NCI-H2107 treated with DMSO at 0.1 percent for 48 hours (cell line): ENCODE results near the gene CACNA1C.
"Not testable (repeated sequence)": the region's sequence is repeated elsewhere in the genome, so short reads cannot be mapped to it uniquely, and the experiment has no call there.

Source experiments
- DNase-seq: peaks from one replicate; lab custom pipeline; 2025; ENCODE audit not compliant: unreplicated experiment; lab: John Stamatoyannopoulos, UW

Gene CACNA1C

DNA sequence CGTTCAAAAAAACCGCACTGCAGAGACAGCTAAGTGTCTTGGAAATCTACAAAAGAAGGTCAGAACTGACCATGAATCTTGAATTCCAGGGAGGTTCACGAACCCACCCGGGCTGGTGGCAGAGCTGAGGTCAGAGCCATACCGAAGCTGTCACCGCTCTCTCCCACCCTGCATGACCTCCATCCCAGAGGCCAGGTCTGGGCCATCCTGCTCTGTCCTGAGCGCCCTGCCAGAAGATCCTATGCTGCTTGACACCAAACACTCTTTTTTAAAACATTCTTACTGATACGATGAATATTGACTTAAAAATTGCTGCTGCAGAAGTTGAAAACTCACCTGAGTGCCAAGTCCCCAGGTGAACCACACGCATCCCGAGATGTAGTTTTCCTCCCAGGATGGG lies 412.9 kb downstream of the CACNA1C start:
- DNase-seq, result no peak

- DNase-seq, result no peak
Measured at GRCh38 chr12:2466211-2466610, 413.4 kb downstream of the CACNA1C start.

DNA sequence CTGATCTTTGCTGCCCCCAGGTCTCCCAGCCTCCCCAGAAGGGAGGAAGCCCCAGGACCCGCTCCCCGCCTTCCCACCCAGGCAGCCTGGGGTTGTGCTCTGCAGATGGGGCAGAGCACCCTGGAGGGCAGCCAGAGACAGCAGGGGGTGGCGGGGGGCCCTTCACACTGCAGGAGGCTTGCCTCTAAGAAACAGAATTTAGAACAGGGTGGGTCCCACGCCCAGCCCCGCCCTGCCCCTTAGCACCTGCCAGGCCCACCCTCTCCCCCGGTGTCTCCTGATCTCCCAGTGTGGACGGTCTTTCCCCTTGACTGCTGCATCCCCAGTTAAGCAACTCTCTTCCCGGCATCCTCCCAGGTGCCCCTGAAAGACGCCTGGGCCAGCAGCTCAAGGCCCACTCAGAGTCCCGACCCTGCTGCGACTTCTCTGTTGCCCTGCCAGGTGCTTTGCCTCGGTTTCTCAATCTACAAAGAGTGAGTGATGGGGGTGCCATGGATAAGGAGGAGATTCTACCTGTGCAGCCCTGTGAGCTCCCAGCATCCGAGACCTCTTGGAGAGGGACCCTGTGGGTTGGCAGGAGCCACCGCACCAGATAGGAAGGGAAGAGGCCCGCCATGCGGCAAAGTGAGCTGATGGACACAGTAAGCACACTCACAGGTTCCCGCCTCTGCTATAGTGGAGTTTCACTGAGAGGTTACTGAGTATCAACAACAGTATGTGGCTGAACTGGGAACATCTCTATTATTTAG lies 414.8 kb downstream of the CACNA1C start:
- no peak for DNase-seq

- no peak for DNase-seq
Measured at GRCh38 chr12:2475984-2476383, 423.2 kb downstream of the CACNA1C start.

GRCh38 chr12:2477009-2477766 lies 424.4 kb downstream of the CACNA1C start:
- DNase-seq, result no peak

- no peak for DNase-seq
Measured at GRCh38 chr12:2479851-2480535, 427.2 kb downstream of the CACNA1C start.

GRCh38 chr12:2481346-2481745 lies 428.6 kb downstream of the CACNA1C start:
- no peak for DNase-seq

GRCh38 chr12:2481951-2482350 lies 429.2 kb downstream of the CACNA1C start:
- DNase-seq, result no peak

GRCh38 chr12:2482938-2483660 lies 430.3 kb downstream of the CACNA1C start:
- DNase-seq, result no peak

DNA sequence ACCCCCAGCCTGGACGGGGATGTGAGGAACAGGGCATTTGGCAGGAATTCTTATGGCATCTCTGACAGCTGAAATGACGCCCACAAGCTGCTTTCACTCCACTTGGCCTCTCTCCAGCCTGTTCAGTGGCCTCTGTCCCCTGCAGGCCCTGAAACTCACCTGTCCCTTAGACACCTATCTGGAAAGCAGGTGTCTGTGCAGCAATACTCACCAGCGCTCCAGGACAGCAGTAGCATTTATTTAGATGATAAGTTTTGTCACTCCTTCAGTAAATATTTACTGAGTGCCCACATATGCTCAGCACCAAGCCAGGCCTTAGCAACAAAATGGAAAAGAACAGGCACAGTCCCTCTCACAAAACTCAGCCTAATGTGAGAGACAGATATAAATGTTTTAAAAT lies 430.9 kb downstream of the CACNA1C start:
- no peak for DNase-seq

GRCh38 chr12:2484141-2484776 lies 431.5 kb downstream of the CACNA1C start:
- DNase-seq, result no peak

DNA sequence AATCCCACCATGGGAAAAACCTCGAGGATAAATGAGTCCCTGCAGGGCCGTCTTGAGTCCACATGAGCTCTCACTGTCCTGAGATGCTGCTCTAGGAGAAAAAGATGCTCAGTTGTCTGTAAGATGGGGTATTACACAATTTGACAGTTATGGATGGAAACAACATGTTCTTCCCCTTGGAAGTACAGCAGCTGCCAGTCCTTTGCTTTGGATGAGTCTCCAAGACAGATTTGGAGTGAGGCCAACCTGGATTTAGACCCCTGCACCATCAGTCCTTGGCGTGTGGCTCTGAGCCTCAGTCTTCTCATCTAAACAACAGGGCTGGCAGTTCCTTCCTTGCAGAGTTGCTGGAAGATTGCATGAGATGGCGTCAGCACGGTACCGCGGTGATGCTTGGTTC lies 432.9 kb downstream of the CACNA1C start:
- DNase-seq, result no peak

GRCh38 chr12:2486796-2487195 lies 434.0 kb downstream of the CACNA1C start:
- no peak for DNase-seq

DNA sequence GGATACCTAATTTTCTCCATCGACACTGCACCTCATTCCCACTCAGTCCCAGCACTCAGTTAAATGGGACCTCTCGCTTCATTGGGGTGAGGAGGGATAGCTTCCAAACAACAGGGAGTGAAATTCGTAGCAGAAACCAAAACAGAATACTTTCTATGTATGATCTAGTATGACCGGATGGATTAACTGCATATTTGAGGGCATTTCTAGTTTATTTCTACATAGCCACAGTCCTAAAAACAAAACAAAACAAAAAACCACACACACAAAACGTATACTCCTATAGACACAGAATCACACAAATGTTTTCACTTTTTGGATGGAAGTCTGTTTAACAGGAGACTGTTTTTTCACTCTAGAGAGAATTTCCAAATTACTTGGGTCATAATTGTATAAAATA lies 434.5 kb downstream of the CACNA1C start:
- no peak for DNase-seq

GRCh38 chr12:2488131-2488530 lies 435.3 kb downstream of the CACNA1C start:
- no peak for DNase-seq

DNA sequence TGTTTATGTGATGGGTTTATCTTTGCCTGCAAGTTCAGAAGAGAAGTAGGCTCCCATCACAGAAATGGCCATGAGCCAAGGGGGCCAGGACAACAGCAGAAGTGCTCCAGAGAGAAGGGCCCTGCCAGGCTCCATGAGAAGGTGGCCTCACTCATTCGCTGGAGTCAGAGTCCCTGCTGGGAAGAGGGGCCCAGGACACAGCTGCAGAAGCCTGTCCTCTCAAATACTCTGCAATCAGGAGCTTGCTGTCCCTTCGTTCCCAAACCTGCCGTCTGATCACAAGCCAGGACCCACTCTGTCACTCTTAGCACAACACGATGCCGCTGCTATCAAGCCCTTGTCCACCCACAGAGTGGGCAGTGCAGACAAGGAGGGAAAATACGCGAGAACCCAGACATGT lies 435.8 kb downstream of the CACNA1C start:
- no peak for DNase-seq

- DNase-seq, result no peak
Measured at GRCh38 chr12:2489275-2489674, 436.5 kb downstream of the CACNA1C start.

GRCh38 chr12:2490831-2491230 lies 438.0 kb downstream of the CACNA1C start:
- no peak for DNase-seq

DNA sequence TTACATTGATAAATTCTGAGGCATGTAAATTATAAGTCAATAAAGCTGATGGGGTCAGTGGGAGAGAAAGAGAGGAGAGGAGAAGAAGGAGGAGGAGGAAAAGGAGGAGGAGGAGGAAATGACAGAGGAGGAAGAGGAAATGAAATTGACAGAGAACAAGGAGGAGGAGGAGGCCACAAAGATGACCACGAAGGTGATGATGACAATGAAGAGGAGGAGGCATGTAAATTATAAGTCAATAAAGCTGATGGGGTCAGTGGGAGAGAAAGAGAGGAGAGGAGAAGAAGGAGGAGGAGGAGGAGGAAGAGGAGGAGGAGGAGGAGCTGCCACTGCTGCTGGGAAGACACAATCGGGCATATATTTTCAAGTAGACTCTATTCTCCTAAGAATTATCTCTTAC lies 438.6 kb downstream of the CACNA1C start:
- DNase-seq, result not testable (repeated sequence)

DNA sequence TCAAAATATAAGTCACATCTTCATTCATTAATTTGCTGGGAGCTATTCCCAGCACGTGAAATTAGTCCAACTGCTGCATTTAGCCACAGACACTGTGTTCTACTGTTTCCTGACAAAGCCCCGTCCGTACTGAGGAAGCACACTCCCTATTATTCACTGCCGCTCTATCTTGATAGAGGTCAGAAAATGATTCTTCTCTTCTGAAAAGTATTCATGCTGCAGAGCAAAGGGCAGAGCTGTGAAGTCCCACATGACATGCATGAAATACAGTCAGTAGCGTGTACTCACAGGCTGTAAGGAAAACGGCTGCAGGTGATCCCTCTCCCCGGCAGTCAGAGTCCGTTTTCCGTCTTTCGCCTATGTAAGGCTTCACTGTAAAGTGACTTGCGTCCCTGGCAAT lies 439.4 kb downstream of the CACNA1C start:
- no peak for DNase-seq

DNA sequence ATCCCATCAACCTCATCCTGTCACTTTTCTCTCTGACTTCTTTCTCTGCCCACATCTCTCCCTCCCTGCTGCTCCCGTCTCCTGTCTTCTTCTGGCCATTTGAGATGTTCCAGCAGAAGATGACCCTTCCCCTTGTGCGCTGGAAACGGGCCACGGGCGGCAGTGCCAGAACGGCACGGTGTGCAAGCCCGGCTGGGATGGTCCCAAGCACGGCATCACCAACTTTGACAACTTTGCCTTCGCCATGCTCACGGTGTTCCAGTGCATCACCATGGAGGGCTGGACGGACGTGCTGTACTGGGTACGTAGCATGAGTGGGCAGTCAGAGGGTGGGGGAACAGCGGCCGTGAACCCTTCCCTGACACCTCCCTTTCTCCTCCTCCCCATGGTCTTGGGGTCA lies 440.3 kb downstream of the CACNA1C start:
- DNase-seq, result no peak
